Liver (tissue), 9 donors: ENCODE results near the gene TENT4A. TPM values are rescaled to one million over a fixed set of nuclear protein-coding genes. Genes with fewer than 3 reads are reported as not detected.

Experiments used
- DNase-seq: peaks from one replicate; pipeline ENCODE4 v3.0.0-alpha.2; 2017; ENCODE audit warnings: low spot score
- H3K27ac ChIP-seq, 2 donors: one replicate each; pipeline ENCODE4 v1.7.0; 2013; ENCODE audit warnings: inconsistent platforms in 2 of 2, low read length in 2 of 2, control low read depth in 1 of 2, low read depth in 1 of 2, mild to moderate bottlenecking in 1 of 2
- H3K27me3 ChIP-seq, 4 donors: one replicate each; pipeline versions ENCODE4 v1.6.1 to v1.7.0; 2013; ENCODE audit warnings: low read length in 3 of 4, inconsistent platforms in 1 of 4, mild to moderate bottlenecking in 1 of 4, moderate library complexity in 1 of 4; ENCODE audit not compliant: control insufficient read depth in 4 of 4, insufficient read depth in 4 of 4
- H3K36me3 ChIP-seq, 4 donors: one replicate each; pipeline versions ENCODE4 v1.6.1 to v1.7.0; 2013; ENCODE audit warnings: low read length in 3 of 4, mild to moderate bottlenecking in 3 of 4, low read depth in 1 of 4, moderate library complexity in 1 of 4; ENCODE audit not compliant: control insufficient read depth in 4 of 4, insufficient read depth in 3 of 4
- H3K4me1 ChIP-seq, 4 donors: one replicate each; pipeline versions ENCODE4 v1.6.1 to v1.7.0; 2013; ENCODE audit warnings: low read length in 3 of 4, mild to moderate bottlenecking in 3 of 4, moderate library complexity in 1 of 4; ENCODE audit not compliant: control insufficient read depth in 4 of 4, insufficient read depth in 4 of 4
- H3K4me3 ChIP-seq, 3 donors: one replicate each; pipeline versions ENCODE4 v1.6.1 to v1.7.0; 2013; ENCODE audit warnings: low read length in 3 of 3, control low read depth in 1 of 3, low read depth in 1 of 3, mild to moderate bottlenecking in 1 of 3
- H3K9ac ChIP-seq, 2 donors: one replicate each; pipeline ENCODE4 v1.7.0; 2013; ENCODE audit warnings: low read length in 2 of 2, mild to moderate bottlenecking in 2 of 2, moderate library complexity in 2 of 2, control low read depth in 1 of 2, low read depth in 1 of 2
- H3K9me3 ChIP-seq, 4 donors: one replicate each; pipeline versions ENCODE4 v1.6.1 to v1.7.0; 2013; ENCODE audit warnings: low read length in 3 of 4; ENCODE audit not compliant: control insufficient read depth in 4 of 4
- CTCF ChIP-seq: fragments of 150-350 bp; IDR thresholded peaks from 2 replicates; pipeline ENCODE4 v1.5.1; 2017; ENCODE audit warnings: improper control_type of control experiment, low read depth, low read length; ENCODE audit not compliant: missing input control
- EGR1 ChIP-seq, 2 donors: IDR thresholded peaks; 2 replicates each; pipeline ENCODE4 v1.6.1; 2016 to 2018; ENCODE audit warnings: antibody characterized with exemption in 2 of 2, low read depth in 2 of 2
- FOXA1 ChIP-seq: IDR thresholded peaks from 2 replicates; pipeline ENCODE4 v1.6.1; 2016; ENCODE audit warnings: antibody characterized with exemption
- FOXA2 ChIP-seq: IDR thresholded peaks from 2 replicates; pipeline ENCODE4 v1.6.1; 2016; ENCODE audit warnings: antibody characterized with exemption
- GABPA ChIP-seq, 2 donors: IDR thresholded peaks in 1 of 2; conservative IDR thresholded peaks in 1 of 2; 2 replicates each; pipeline ENCODE4 v1.6.1; 2016; ENCODE audit warnings: antibody characterized with exemption in 2 of 2, mild to moderate bottlenecking in 1 of 2, moderate library complexity in 1 of 2
- HNF4A ChIP-seq, 2 donors: conservative IDR thresholded peaks; 2 replicates each; pipeline ENCODE4 v1.6.1; 2016; ENCODE audit warnings: antibody characterized with exemption in 2 of 2, mild to moderate bottlenecking in 2 of 2
- HNF4G ChIP-seq: IDR thresholded peaks from 2 replicates; pipeline ENCODE4 v1.6.1; 2016; ENCODE audit warnings: antibody characterized with exemption
- MAX ChIP-seq: IDR thresholded peaks from 2 replicates; pipeline ENCODE4 v1.6.1; 2016; ENCODE audit warnings: antibody characterized with exemption
- NR2F2 ChIP-seq: IDR thresholded peaks from 2 replicates; pipeline ENCODE4 v1.6.1; 2016; ENCODE audit warnings: antibody characterized with exemption
- RAD21 ChIP-seq, 2 donors: IDR thresholded peaks; 2 replicates each; pipeline ENCODE4 v1.6.1; 2016; ENCODE audit warnings: antibody characterized with exemption in 2 of 2, mild to moderate bottlenecking in 2 of 2
- REST ChIP-seq: IDR thresholded peaks from 2 replicates; pipeline ENCODE4 v1.6.1; 2016; ENCODE audit warnings: antibody characterized with exemption, mild to moderate bottlenecking
- RXRA ChIP-seq, 2 donors: IDR thresholded peaks; 2 replicates each; pipeline ENCODE4 v1.6.1; 2017 to 2018; ENCODE audit warnings: antibody characterized with exemption in 2 of 2, mild to moderate bottlenecking in 1 of 2
- SP1 ChIP-seq: IDR thresholded peaks from 2 replicates; pipeline ENCODE4 v1.6.1; 2018; ENCODE audit warnings: antibody characterized with exemption, mild to moderate bottlenecking
- TAF1 ChIP-seq: conservative IDR thresholded peaks from 2 replicates; pipeline ENCODE4 v1.6.1; 2016; ENCODE audit warnings: antibody characterized with exemption, mild to moderate bottlenecking
- YY1 ChIP-seq: IDR thresholded peaks from 2 replicates; pipeline ENCODE4 v1.6.1; 2016; ENCODE audit warnings: antibody characterized with exemption, mild to moderate bottlenecking
- ZBTB33 ChIP-seq: IDR thresholded peaks from 2 replicates; pipeline ENCODE4 v1.6.1; 2016; ENCODE audit warnings: antibody characterized with exemption
- WGBS: extraction: QIAGEN DNeasy Blood & Tissue Kit; methylation state at CpG from one replicate; pipeline ENCODE4 v1.1.7; 2013; 5-methylcytosine and 5-hydroxymethylcytosine counted together
- polyA plus RNA-seq, 2 donors: library from polyadenylated mRNA; stranded (reverse) in 1 of 2; unstranded in 1 of 2; fragments of 200-250 nt in 1 of 2; fragments of >200 nt in 1 of 2; fragmentation: Nextera tagmentation in 1 of 2; extraction: Ambion mirVana in 1 of 2; gene quantifications; one replicate each; pipeline versions ENCODE4 v1.2.1 to v1.2.3, GENCODE V29; 2013 to 2015
- total RNA-seq, 2 donors: library from RNA; depleted of rRNA; stranded (reverse); fragments of >200 nt; gene quantifications; one replicate each; pipeline ENCODE4 v1.2.3, GENCODE V29; 2014
- TF ChIP-seq, protein P1 (sequence below): IDR thresholded peaks from 2 replicates; pipeline ENCODE4 v1.6.1; 2016; ENCODE audit warnings: antibody characterized with exemption
- donor health status: healthy.
- donor health status: healthy.
- donor health status: healthy.
- donor health status: healthy.
- donor health status: healthy.

TENT4A gene
- total and polyA plus RNA-seq, 4 donors = 3.9 to 15.1 (median 8.1) TPM

GRCh38 chr5:6723816-6724300 is 10.6 kb downstream of the TENT4A start:
- peaks cover 0 to 2% (median 0%) of the 10 kb centered on the region in 4 donors for H3K36me3 ChIP-seq
- H3K4me1 ChIP-seq = peaks cover 17 to 44% (median 29%) of the 10 kb centered on the region in 4 donors
- DNase-seq = no peak
- H3K27ac ChIP-seq = no peak overlapping the region
- H3K9ac ChIP-seq = no peak overlapping the region
- H3K27me3 ChIP-seq = no peaks in the 10 kb centered on the region
- 97% methylated on average over 12 of the region's 12 CpGs for WGBS
- no peak overlapping the region for H3K4me3 ChIP-seq
- no peaks in the 10 kb centered on the region for H3K9me3 ChIP-seq
- TF ChIP-seq, protein P1, sequence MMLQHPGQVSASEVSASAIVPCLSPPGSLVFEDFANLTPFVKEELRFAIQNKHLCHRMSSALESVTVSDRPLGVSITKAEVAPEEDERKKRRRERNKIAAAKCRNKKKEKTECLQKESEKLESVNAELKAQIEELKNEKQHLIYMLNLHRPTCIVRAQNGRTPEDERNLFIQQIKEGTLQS = no peak
- TF ChIP-seq REST (no peak), MAX (no peak), HNF4G (no peak), YY1 (no peak), ZBTB33 (no peak), HNF4A (conservative IDR thresholded peaks at IDR 0.05) (no peak), FOXA1 (no peak), EGR1 (IDR thresholded peaks at IDR 0.05; ENCODE audit: low read depth in 2 of 2) (no peak), CTCF (no peak), RXRA (IDR thresholded peaks at IDR 0.05) (no peak), NR2F2 (no peak), FOXA2 (no peak), RAD21 (IDR thresholded peaks at IDR 0.05) (no peak), TAF1 (no peak), GABPA (IDR thresholded peaks at IDR 0.05 in 1 of 2, conservative IDR thresholded peaks at IDR 0.05 in 1 of 2) (no peak), SP1 (no peak)
